Smooth muscle cell (in vitro differentiated cells): ENCODE data around the gene SLAMF7. TPM values are rescaled to one million over a fixed set of nuclear protein-coding genes. Genes with fewer than 3 reads are reported as not detected.

ENCODE experiments used
- DNase-seq: peaks from one replicate; lab custom pipeline; 2025; ENCODE audit not compliant: unreplicated experiment; lab: John Stamatoyannopoulos, UW
- H2AFZ ChIP-seq: fragments of 200-600 bp; sonication (generic); 2 replicates; pipeline ENCODE4 v1.6.0; 2016; ENCODE audit warnings: antibody characterized with exemption, low read depth, mild to moderate bottlenecking
- H3F3A ChIP-seq: fragments of 200-600 bp; sonication (generic); 2 replicates; pipeline ENCODE4 v1.6.0; 2017; ENCODE audit warnings: antibody characterized with exemption, low read depth
- H3K27ac ChIP-seq: fragments of 200-600 bp; sonication (generic); 2 replicates; pipeline ENCODE4 v1.5.1; 2016; ENCODE audit warnings: low read depth, mild to moderate bottlenecking
- H3K27me3 ChIP-seq: fragments of 200-600 bp; sonication (generic); 2 replicates; pipeline ENCODE4 v1.6.1; 2016; ENCODE audit warnings: low read depth, mild to moderate bottlenecking
- H3K36me3 ChIP-seq: fragments of 200-600 bp; sonication (generic); 2 replicates; pipeline ENCODE4 v1.5.1; 2016; ENCODE audit warnings: low read depth
- H3K4me1 ChIP-seq: fragments of 200-600 bp; sonication (generic); 2 replicates; pipeline ENCODE4 v1.5.1; 2016; ENCODE audit warnings: low read depth
- H3K4me2 ChIP-seq: fragments of 200-600 bp; sonication (generic); 2 replicates; pipeline ENCODE4 v1.6.0; 2016; ENCODE audit warnings: mild to moderate bottlenecking
- H3K4me3 ChIP-seq: fragments of 200-600 bp; sonication (generic); 2 replicates; pipeline ENCODE4 v1.5.1; 2016; ENCODE audit warnings: mild to moderate bottlenecking
- H3K79me2 ChIP-seq: fragments of 200-600 bp; sonication (generic); 2 replicates; pipeline ENCODE4 v1.6.0; 2016; ENCODE audit warnings: low read depth, mild to moderate bottlenecking
- H3K9ac ChIP-seq: fragments of 200-600 bp; sonication (generic); 2 replicates; pipeline ENCODE4 v1.6.0; 2016; ENCODE audit warnings: low read depth
- H3K9me3 ChIP-seq: fragments of 200-600 bp; sonication (generic); replicated peaks from 2 replicates; pipeline ENCODE4 v1.5.1; 2016; ENCODE audit warnings: low read depth
- H4K20me1 ChIP-seq: fragments of 200-600 bp; sonication (generic); 2 replicates; pipeline ENCODE4 v1.6.0; 2016; ENCODE audit warnings: low read depth
- WGBS: methylation state at CpG from one replicate; pipeline ENCODE4 v1.1.7; 2016; ENCODE audit warnings: low lambda C conversion rate; 5-methylcytosine and 5-hydroxymethylcytosine counted together
- polyA plus RNA-seq: library from polyadenylated mRNA; unstranded; fragments of >200 nt; fragmentation: Nextera tagmentation; extraction: Ambion mirVana; gene quantifications from 2 replicates; pipeline ENCODE4 v1.2.1, GENCODE V29; 2016
- total RNA-seq: library from RNA; depleted of rRNA; stranded (reverse); fragments of >200 nt; gene quantifications from 2 replicates; pipeline ENCODE4 v1.2.3, GENCODE V29; 2014
- TF ChIP-seq, protein P1 (sequence below): fragments of 200-600 bp; sonication (generic); IDR thresholded peaks from 2 replicates; pipeline ENCODE4 v1.5.1; 2017; ENCODE audit warnings: borderline replicate concordance, mild to moderate bottlenecking, antibody characterized with exemption; ENCODE audit not compliant: insufficient read depth, poor library complexity, severe bottlenecking

Gene SLAMF7
- total and polyA plus RNA-seq, 2 experiments from 2014 or later: not detected

GRCh38 chr1:160789051-160789701 lies 50.1 kb downstream of the SLAMF7 start:
- no peak overlapping the region for H3K4me3 ChIP-seq
- WGBS: 93% methylated on average over 11 of the region's 11 CpGs
- H4K20me1 ChIP-seq: no peaks in the 10 kb centered on the region

GRCh38 chr1:160789702-160790611 lies 50.9 kb downstream of the SLAMF7 start:
- Histone ChIP-seq H3K9ac (no peak overlapping the region), H3F3A (no peaks in the 10 kb centered on the region), H3K9me3 (no peaks in the 10 kb centered on the region), H4K20me1 (no peaks in the 10 kb centered on the region), H3K79me2 (no peaks in the 10 kb centered on the region), H2AFZ (no peak overlapping the region), H3K4me2 (no peak overlapping the region), H3K36me3 (no peaks in the 10 kb centered on the region), H3K4me1 (no peaks in the 10 kb centered on the region), H3K27ac (no peak overlapping the region), H3K27me3 (no peaks in the 10 kb centered on the region), H3K4me3 (no peak overlapping the region)
- DNase-seq: no peak
- TF ChIP-seq, protein P1, sequence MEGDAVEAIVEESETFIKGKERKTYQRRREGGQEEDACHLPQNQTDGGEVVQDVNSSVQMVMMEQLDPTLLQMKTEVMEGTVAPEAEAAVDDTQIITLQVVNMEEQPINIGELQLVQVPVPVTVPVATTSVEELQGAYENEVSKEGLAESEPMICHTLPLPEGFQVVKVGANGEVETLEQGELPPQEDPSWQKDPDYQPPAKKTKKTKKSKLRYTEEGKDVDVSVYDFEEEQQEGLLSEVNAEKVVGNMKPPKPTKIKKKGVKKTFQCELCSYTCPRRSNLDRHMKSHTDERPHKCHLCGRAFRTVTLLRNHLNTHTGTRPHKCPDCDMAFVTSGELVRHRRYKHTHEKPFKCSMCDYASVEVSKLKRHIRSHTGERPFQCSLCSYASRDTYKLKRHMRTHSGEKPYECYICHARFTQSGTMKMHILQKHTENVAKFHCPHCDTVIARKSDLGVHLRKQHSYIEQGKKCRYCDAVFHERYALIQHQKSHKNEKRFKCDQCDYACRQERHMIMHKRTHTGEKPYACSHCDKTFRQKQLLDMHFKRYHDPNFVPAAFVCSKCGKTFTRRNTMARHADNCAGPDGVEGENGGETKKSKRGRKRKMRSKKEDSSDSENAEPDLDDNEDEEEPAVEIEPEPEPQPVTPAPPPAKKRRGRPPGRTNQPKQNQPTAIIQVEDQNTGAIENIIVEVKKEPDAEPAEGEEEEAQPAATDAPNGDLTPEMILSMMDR: no peak
- WGBS: 96% methylated on average over 13 of the region's 13 CpGs

More at GRCh38 chr1:160789051-160789701, 50.1 kb downstream of the SLAMF7 start:
- no peaks in the 10 kb centered on the region for H3K4me1 ChIP-seq
- no peaks in the 10 kb centered on the region for H3K79me2 ChIP-seq
- no peak overlapping the region for H2AFZ ChIP-seq
- no peaks in the 10 kb centered on the region for H3K27me3 ChIP-seq
- H3K27ac ChIP-seq: no peak overlapping the region
- H3K4me2 ChIP-seq: no peak overlapping the region
- H3F3A ChIP-seq: no peaks in the 10 kb centered on the region
- no peak overlapping the region for H3K9ac ChIP-seq
- DNase-seq: no peak
- no peaks in the 10 kb centered on the region for H3K9me3 ChIP-seq
- TF ChIP-seq, protein P1: no peak
- H3K36me3 ChIP-seq: no peaks in the 10 kb centered on the region

GRCh38 chr1:160794376-160794775 lies 55.3 kb downstream of the SLAMF7 start:
- TF ChIP-seq, protein P1: no peak
- H3F3A ChIP-seq: no peaks in the 10 kb centered on the region
- no peaks in the 10 kb centered on the region for H3K36me3 ChIP-seq
- no peaks in the 10 kb centered on the region for H3K27me3 ChIP-seq
- no peaks in the 10 kb centered on the region for H3K4me1 ChIP-seq
- H3K27ac ChIP-seq: no peak overlapping the region
- H3K9me3 ChIP-seq: no peaks in the 10 kb centered on the region
- no peak for DNase-seq
- no peaks in the 10 kb centered on the region for H4K20me1 ChIP-seq
- no peak overlapping the region for H2AFZ ChIP-seq
- H3K79me2 ChIP-seq: no peaks in the 10 kb centered on the region
- no peak overlapping the region for H3K9ac ChIP-seq
- H3K4me3 ChIP-seq: no peak overlapping the region
- 54% methylated on average over 3 of the region's 3 CpGs for WGBS
- H3K4me2 ChIP-seq: no peak overlapping the region
